Heart right ventricle (tissue), 16 donors: ENCODE results near the gene CD8B2. TPM values are rescaled to one million over a fixed set of nuclear protein-coding genes. Genes with fewer than 3 reads are reported as not detected.

Experiments used
- ATAC-seq, 8 donors: fragments of 200-7000 bp; cut with Tn5 transposase; one replicate each; pipeline ENCODE4 v1.9.1; 2020; ENCODE audit warnings: mild to moderate bottlenecking in 8 of 8, moderate library complexity in 8 of 8, moderate number of reproducible peaks in 1 of 8
- DNase-seq, 2 donors: peaks; one replicate each; pipeline ENCODE4 v3.0.0-alpha.2; 2020
- H3K27ac ChIP-seq, 10 donors: fragments of 200-600 bp; sonication (generic) in 2 of 10; one replicate each; pipeline versions ENCODE4 v1.5.0 to v1.8.0; 2020 to 2022; ENCODE audit warnings: mild to moderate bottlenecking in 3 of 10
- H3K27me3 ChIP-seq, 7 donors: fragments of 200-600 bp; one replicate each; pipeline ENCODE4 v1.8.0; 2021 to 2022; ENCODE audit warnings: mild to moderate bottlenecking in 2 of 7
- H3K36me3 ChIP-seq, 9 donors: fragments of 200-600 bp; sonication (generic) in 1 of 9; one replicate each; pipeline versions ENCODE4 v1.5.0 to v1.8.0; 2020 to 2022; ENCODE audit warnings: mild to moderate bottlenecking in 2 of 9
- H3K4me1 ChIP-seq, 9 donors: fragments of 200-600 bp; sonication (generic) in 1 of 9; one replicate each; pipeline versions ENCODE4 v1.5.0 to v1.8.0; 2020 to 2022; ENCODE audit warnings: mild to moderate bottlenecking in 4 of 9
- H3K4me3 ChIP-seq, 10 donors: fragments of 200-600 bp; sonication (generic) in 2 of 10; one replicate each; pipeline versions ENCODE4 v1.5.0 to v1.8.0; 2020 to 2022; ENCODE audit warnings: mild to moderate bottlenecking in 7 of 10, moderate library complexity in 2 of 10
- H3K9me3 ChIP-seq, 11 donors: fragments of 200-600 bp in 10 of 11; sonication (generic) in 2 of 11; one replicate each; pipeline versions ENCODE4 v1.5.0 to v1.8.0; 2013 to 2022; ENCODE audit warnings: mild to moderate bottlenecking in 2 of 11, control low read depth in 1 of 11, moderate library complexity in 1 of 11
- CTCF ChIP-seq, 9 donors: fragments of 200-600 bp; sonication (generic) in 2 of 9; IDR thresholded peaks; one replicate each; pipeline versions ENCODE4 v1.5.0 to v1.8.0; 2021 to 2022; ENCODE audit warnings: antibody characterized with exemption in 9 of 9, mild to moderate bottlenecking in 5 of 9, moderate library complexity in 1 of 9
- WGBS, 2 donors: extraction: QIAGEN DNeasy Blood & Tissue Kit; methylation state at CpG; one replicate each; pipeline ENCODE4 v1.1.7; 2013; ENCODE audit warnings: inconsistent platforms in 1 of 2; 5-methylcytosine and 5-hydroxymethylcytosine counted together
- intact Hi-C, 10 donors: fragments of 100-400 bp; cut with DNase I; formaldehyde crosslinking; loops; one replicate each; pipeline versions ENCODE4 v1.11.1 to v1.14.2; 2022
- polyA plus RNA-seq, 2 donors: library from polyadenylated mRNA; stranded (reverse); fragments of 200-250 nt; gene quantifications; one replicate each; pipeline ENCODE4 v1.2.3, GENCODE V29; 2013
- total RNA-seq, 10 donors: library from RNA; stranded (reverse); fragmentation: NEBNext Ultra II Directional in 3 of 10; extraction: Animal tissue kit (Norgen Biotek cat#: 25700) in 3 of 10; gene quantifications; one replicate each; pipeline versions ENCODE4 v1.2.1 to v1.2.4, GENCODE V29; 2021 to 2023
- donor health status: Arrhythmogenic right ventricular cardiomyopathy.
- donor health status: ischemic (EF 13 %, LVEDD 7.1; RV severe dilation, severe dysfunction).
- donor health status: healthy with polysubstance abuse.
- donor health status: DM: no; HTN: yes; CAD: no.
- donor health status: DM: no; HTN: no; CAD: no.
- donor health status: ischemic (EF 25% LVEDD 6.9; RV normal size, moderate dysfunction).
- donor health status: ischemic (EF 25% LVEDD 5.7; RV mildly dilated, moderate dysfunction).
- donor health status: healthy.
- donor health status: DM: yes; HTN: yes; CAD: no.
- donor health status: Ischemic cardiomyopathy.
- donor health status: ischemic (EF 35%, LVEDD 5.7; RV mildly dilated, moderate dysfunction).
- donor health status: nonischemic (EF 11% LVEDD 7.7; RV severe dilation, severe dysfunction).
- donor health status: DM: yes; HTN: yes; CAD: no.
- donor health status: PGD.
- donor health status: ischemic (EF 29% LVEDD 5.4; RV normal size, mild dysfunction).
- donor health status: nonischemic (EF 23%, LVEDD 6.1; RV moderate dilation, normal function).

CD8B2 gene
- total and polyA plus RNA-seq, 12 donors: 0.12 TPM; not detected in 11

GRCh38 chr2:106536490-106536889, 49.3 kb downstream of the CD8B2 start:
- ATAC-seq (no peak), DNase-seq (no peak)
- Histone ChIP-seq H3K36me3 (no peaks in the 10 kb centered on the region), H3K4me1 (peaks cover 0 to 12% (median 0%) of the 10 kb centered on the region in 9 donors), H3K27ac (peak overlapping the region in 1 of 10 donors; percentile 22), H3K27me3 (peaks cover 0 to 25% (median 13%) of the 10 kb centered on the region in 7 donors), H3K4me3 (no peak overlapping the region), H3K9me3 (no peaks in the 10 kb centered on the region)
- 88 to 90% methylated on average over 3 of the region's 3 CpGs for WGBS, 2 donors
- intact Hi-C loops: no loop called here
- no peak for TF ChIP-seq CTCF (IDR thresholded peaks at IDR 0.05)

GRCh38 chr2:106537047-106537446, 49.9 kb downstream of the CD8B2 start:
- 52 to 53% methylated on average over 4 of the region's 4 CpGs for WGBS, 2 donors
- peak in 1 of 2 donors; percentile 21 for DNase-seq
- H3K36me3 ChIP-seq: no peaks in the 10 kb centered on the region
- H3K4me1 ChIP-seq: peaks cover 0 to 9% (median 0%) of the 10 kb centered on the region in 9 donors
- H3K27me3 ChIP-seq: peaks cover 0 to 25% (median 13%) of the 10 kb centered on the region in 7 donors
- intact Hi-C loops: no loop called here
- H3K9me3 ChIP-seq: no peaks in the 10 kb centered on the region
- peak in 7 of 8 donors; percentile 61 to 77 (median 68) for ATAC-seq
- TF ChIP-seq CTCF (IDR thresholded peaks at IDR 0.05): no peak
- H3K27ac ChIP-seq: peak overlapping the region in 1 of 10 donors; percentile 68
- no peak overlapping the region for H3K4me3 ChIP-seq

- DNase-seq: no peak
- TF ChIP-seq CTCF (IDR thresholded peaks at IDR 0.05): no peak
- Histone ChIP-seq H3K36me3 (no peaks in the 10 kb centered on the region), H3K27ac (peak overlapping the region in 1 of 10 donors; percentile 68), H3K4me3 (no peak overlapping the region), H3K9me3 (no peaks in the 10 kb centered on the region), H3K27me3 (peaks cover 0 to 23% (median 12%) of the 10 kb centered on the region in 7 donors), H3K4me1 (peaks cover 0 to 11% (median 0%) of the 10 kb centered on the region in 9 donors)
- intact Hi-C loops: no loop called here
- WGBS, 2 donors: 82 to 87% methylated on average over 10 of the region's 10 CpGs
- ATAC-seq: peak in 2 of 8 donors; percentile 29 to 37
Observed at GRCh38 chr2:106537791-106538191, 50.6 kb downstream of the CD8B2 start.

GRCh38 chr2:106540886-106541285, 53.7 kb downstream of the CD8B2 start:
- Histone ChIP-seq H3K27me3 (peaks cover 0 to 29% (median 17%) of the 10 kb centered on the region in 7 donors), H3K27ac (no peak overlapping the region), H3K36me3 (no peaks in the 10 kb centered on the region), H3K9me3 (no peaks in the 10 kb centered on the region), H3K4me3 (no peak overlapping the region), H3K4me1 (peaks cover 0 to 15% (median 0%) of the 10 kb centered on the region in 9 donors)
- WGBS, 2 donors: 94 to 95% methylated on average over 5 of the region's 5 CpGs
- no peak for ATAC-seq
- no peak for DNase-seq
- no peak for TF ChIP-seq CTCF (IDR thresholded peaks at IDR 0.05)
- intact Hi-C loops: loop anchor here in 6 of 10 donors (2.0 to 10.0 kb wide), 5 partner anchors 294 to 439 kb away; no protein-coding TSS in a partner anchor
